A549 (cell line): ENCODE measurements around the gene MAP1LC3B2. TPM values are rescaled to one million over a fixed set of nuclear protein-coding genes. Genes with fewer than 3 reads are reported as not detected.

Experiments
- ATAC-seq, 2 experiments: fragments of 200-7000 bp in 1 of 2; fragments of >200 bp in 1 of 2; cut with Nextera tagmentation in 1 of 2; cut with Tn5 transposase in 1 of 2; 3 replicates each; pipeline versions ENCODE4 v1.8.0 to v1.9.1; 2018 to 2020; ENCODE audit warnings: mild to moderate bottlenecking in 1 of 2, moderate library complexity in 1 of 2
- CTCF ChIA-PET: fragments of 300-600 bp; sonication (Branson Sonifier 250); formaldehyde crosslinking; extraction: SDS; loops from one replicate; lab custom pipeline; 2021; ENCODE audit warnings: antibody characterized with exemption, inconsistent platforms; lab: Yijun Ruan, JAX
- POLR2A ChIA-PET: fragments of 350-600 bp; formaldehyde crosslinking; extraction: SDS; loops from one replicate; lab custom pipeline; 2021; ENCODE audit warnings: antibody characterized with exemption, inconsistent platforms; lab: Yijun Ruan, JAX
- DNase-seq, 2 experiments: peaks; one replicate each; pipeline versions ENCODE4 v3.0.0 to v3.0.0-alpha.2; 2011 to 2016; ENCODE audit warnings: low read depth in 1 of 2, low spot score in 1 of 2
- FAIRE-seq: peaks from 2 replicates; lab custom pipeline; 2011; peaks lifted over from hg19 to GRCh38; lab: Jason Lieb, UNC
- H3K27ac ChIP-seq, 2 experiments: fragments of >200 bp; sonication (Bioruptor Twin); formaldehyde crosslinking; 3 replicates each; pipeline ENCODE4 v1.5.1; 2016 to 2017
- H3K4me1 ChIP-seq: fragments of >200 bp; sonication (Bioruptor Twin); formaldehyde crosslinking; 3 replicates; pipeline ENCODE4 v1.6.1; 2016
- H3K4me2 ChIP-seq: fragments of >200 bp; sonication (Bioruptor Twin); formaldehyde crosslinking; 3 replicates; pipeline ENCODE4 v1.6.1; 2016
- H3K4me3 ChIP-seq: fragments of >200 bp; sonication (Bioruptor Twin); formaldehyde crosslinking; 3 replicates; pipeline ENCODE4 v1.5.1; 2016
- H3K9me3 ChIP-seq: fragments of >200 bp; sonication (Bioruptor Twin); formaldehyde crosslinking; 3 replicates; pipeline ENCODE4 v1.6.1; 2016
- BHLHE40 ChIP-seq: IDR thresholded peaks from 2 replicates; pipeline ENCODE4 v1.6.1; 2012; ENCODE audit warnings: low read depth, low read length, inconsistent platforms
- CEBPB ChIP-seq, 2 experiments: fragments of >200 bp in 1 of 2; sonication (Bioruptor Twin) in 1 of 2; formaldehyde crosslinking in 1 of 2; IDR thresholded peaks; 2 replicates each; pipeline ENCODE4 v1.6.1; 2012 to 2016
- CHD2 ChIP-seq: fragments of 150-350 bp; IDR thresholded peaks from 2 replicates; pipeline ENCODE4 v1.6.1; 2014; ENCODE audit warnings: low read length; ENCODE audit not compliant: partially characterized antibody
- EHF ChIP-seq: fragments of 250-450 bp; sonication (Bioruptor Pico); IDR thresholded peaks from 2 replicates; pipeline ENCODE4 v1.5.0; 2020; ENCODE audit warnings: mild to moderate bottlenecking
- EHMT2 ChIP-seq: fragments of 200-600 bp; sonication (generic); IDR thresholded peaks from 2 replicates; pipeline ENCODE4 v1.6.1; 2016; ENCODE audit warnings: antibody characterized with exemption, low read depth, mild to moderate bottlenecking, moderate library complexity
- FOSB ChIP-seq: fragments of 250-450 bp; sonication (Bioruptor Pico); IDR thresholded peaks from 2 replicates; pipeline ENCODE4 v1.5.0; 2020; ENCODE audit warnings: mild to moderate bottlenecking, moderate library complexity
- FOSL2 ChIP-seq, 2 experiments: fragments of 450-650 bp in 1 of 2; fragments of >200 bp in 1 of 2; sonication (Bioruptor Twin) in 1 of 2; formaldehyde crosslinking; IDR thresholded peaks; 2 replicates each; pipeline versions ENCODE4 v1.5.0 to v1.6.1; 2016 to 2020; ENCODE audit warnings: mild to moderate bottlenecking in 1 of 2, moderate library complexity in 1 of 2
- GATA3 ChIP-seq: IDR thresholded peaks from 2 replicates; pipeline ENCODE4 v1.6.1; 2012; ENCODE audit warnings: borderline replicate concordance
- HDAC2 ChIP-seq: fragments of 200-600 bp; sonication (generic); IDR thresholded peaks from 2 replicates; pipeline ENCODE4 v1.6.1; 2016
- HEYL ChIP-seq: fragments of 250-450 bp; sonication (Bioruptor Pico); IDR thresholded peaks from 2 replicates; pipeline ENCODE4 v1.8.0; 2021; ENCODE audit warnings: mild to moderate bottlenecking, moderate library complexity
- HOXA7 ChIP-seq: fragments of 250-450 bp; sonication (Bioruptor Pico); IDR thresholded peaks from 2 replicates; pipeline ENCODE4 v1.5.0; 2020; ENCODE audit warnings: mild to moderate bottlenecking, moderate library complexity
- HOXB5 ChIP-seq: fragments of 250-450 bp; sonication (Bioruptor Pico); IDR thresholded peaks from 2 replicates; pipeline ENCODE4 v1.5.0; 2020; ENCODE audit warnings: mild to moderate bottlenecking, moderate library complexity
- JUNB ChIP-seq: fragments of >200 bp; sonication (Bioruptor Twin); formaldehyde crosslinking; IDR thresholded peaks from 2 replicates; pipeline ENCODE4 v1.6.1; 2016
- KDM5A ChIP-seq: fragments of 200-600 bp; sonication (generic); IDR thresholded peaks from 2 replicates; pipeline ENCODE4 v1.6.1; 2016; ENCODE audit warnings: antibody characterized with exemption, mild to moderate bottlenecking
- RCOR1 ChIP-seq: fragments of 150-350 bp; IDR thresholded peaks from 2 replicates; pipeline ENCODE4 v1.6.1; 2014; ENCODE audit warnings: antibody characterized with exemption, low read length, low read depth
- SMC3 ChIP-seq: fragments of >200 bp; sonication (Bioruptor Twin); formaldehyde crosslinking; IDR thresholded peaks from 3 replicates; pipeline ENCODE4 v1.6.1; 2018; ENCODE audit warnings: inconsistent platforms
- ZFP36 ChIP-seq: fragments of 450-650 bp; IDR thresholded peaks from 2 replicates; pipeline ENCODE4 v1.6.1; 2014; ENCODE audit warnings: borderline replicate concordance; ENCODE audit not compliant: partially characterized antibody
- WGBS: methylation state at CpG from one replicate; pipeline ENCODE4 v1.1.6; 2017; ENCODE audit errors: missing lambda C conversion rate; 5-methylcytosine and 5-hydroxymethylcytosine counted together
- polyA plus RNA-seq, 4 experiments: library from polyadenylated mRNA; depleted of rRNA in 3 of 4; stranded (reverse); fragments of >200 nt; fragmentation: RNase III in 1 of 4; extraction: RNeasy Plus Mini Kit Qiagen cat#74134 plus additional on column Dnase treatment in 1 of 4; gene quantifications; 2 replicates in 3 of 4; 3 replicates in 1 of 4; pipeline ENCODE4 v1.2.3, GENCODE V29; 2011 to 2017
- TF ChIP-seq, protein P1 (sequence below): fragments of 150-350 bp; IDR thresholded peaks from 2 replicates; pipeline ENCODE4 v1.6.1; 2014; ENCODE audit warnings: low read depth, mild to moderate bottlenecking, low read length
- TF ChIP-seq, protein P2 (sequence below): IDR thresholded peaks from 2 replicates; pipeline ENCODE4 v1.6.1; 2012
- TF ChIP-seq, protein P3 (sequence below): fragments of >200 bp; sonication (Bioruptor Twin); formaldehyde crosslinking; IDR thresholded peaks from 3 replicates; pipeline ENCODE4 v1.6.1; 2016
- TF ChIP-seq, protein P4 (sequence below): IDR thresholded peaks from 2 replicates; pipeline ENCODE4 v1.6.1; 2012; ENCODE audit warnings: low read depth, borderline replicate concordance
- TF ChIP-seq, protein P5 (sequence below): fragments of >200 bp; sonication (Bioruptor Twin); formaldehyde crosslinking; IDR thresholded peaks from 2 replicates; pipeline ENCODE4 v1.6.1; 2016

MAP1LC3B2 gene
- polyA plus RNA-seq, 2 of the 4 experiments (the other 2 are of a cell fraction) = 2.1 to 2.8 TPM

DNA sequence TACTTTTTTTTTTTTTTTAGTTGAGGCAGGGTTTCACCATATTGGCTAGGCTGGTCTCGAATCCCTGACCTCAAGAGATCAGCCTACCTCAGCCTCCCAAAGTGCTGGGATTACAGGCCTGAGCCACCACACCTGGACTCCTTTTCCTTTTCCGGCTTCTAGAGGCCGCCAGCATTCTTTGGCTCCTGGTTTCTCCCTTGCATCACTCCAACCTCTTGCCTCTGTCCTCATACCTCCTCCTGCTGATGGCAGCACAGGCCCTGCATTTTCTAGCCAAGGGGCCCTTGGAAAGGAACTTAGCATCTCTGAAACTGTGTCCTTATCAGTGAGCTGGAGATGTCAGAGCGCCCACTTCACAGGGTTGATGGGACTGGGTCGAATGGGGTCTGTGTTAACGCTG lies 53.3 kb downstream of the MAP1LC3B2 start:
- ChIA-PET CTCF (interaction anchor here (2.0 kb wide), 1 partner anchor 13 kb away, joined by 9 read pairs; no protein-coding TSS in a partner anchor), POLR2A (no interaction called here)
- WGBS = 74% methylated on average over 6 of the region's 6 CpGs
- Histone ChIP-seq H3K4me1 (0 out of 3 replicates have a peak, but pooled peaks cover 12% of the 10 kb centered on the region), H3K27ac (no peak overlapping the region), H3K4me3 (no peak overlapping the region), H3K9me3 (no peaks in the 10 kb centered on the region), H3K4me2 (no peak overlapping the region)
- TF ChIP-seq EHF (CRISPR knock-in tag) = no peak
- no peak for TF ChIP-seq CHD2
- TF ChIP-seq, protein P1, sequence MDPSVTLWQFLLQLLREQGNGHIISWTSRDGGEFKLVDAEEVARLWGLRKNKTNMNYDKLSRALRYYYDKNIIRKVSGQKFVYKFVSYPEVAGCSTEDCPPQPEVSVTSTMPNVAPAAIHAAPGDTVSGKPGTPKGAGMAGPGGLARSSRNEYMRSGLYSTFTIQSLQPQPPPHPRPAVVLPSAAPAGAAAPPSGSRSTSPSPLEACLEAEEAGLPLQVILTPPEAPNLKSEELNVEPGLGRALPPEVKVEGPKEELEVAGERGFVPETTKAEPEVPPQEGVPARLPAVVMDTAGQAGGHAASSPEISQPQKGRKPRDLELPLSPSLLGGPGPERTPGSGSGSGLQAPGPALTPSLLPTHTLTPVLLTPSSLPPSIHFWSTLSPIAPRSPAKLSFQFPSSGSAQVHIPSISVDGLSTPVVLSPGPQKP = no peak
- TF ChIP-seq, protein P2, sequence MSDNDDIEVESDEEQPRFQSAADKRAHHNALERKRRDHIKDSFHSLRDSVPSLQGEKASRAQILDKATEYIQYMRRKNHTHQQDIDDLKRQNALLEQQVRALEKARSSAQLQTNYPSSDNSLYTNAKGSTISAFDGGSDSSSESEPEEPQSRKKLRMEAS = no peak
- no peak for TF ChIP-seq KDM5A
- TF ChIP-seq BHLHE40 = no peak
- TF ChIP-seq GATA3 = no peak
- TF ChIP-seq, protein P3, sequence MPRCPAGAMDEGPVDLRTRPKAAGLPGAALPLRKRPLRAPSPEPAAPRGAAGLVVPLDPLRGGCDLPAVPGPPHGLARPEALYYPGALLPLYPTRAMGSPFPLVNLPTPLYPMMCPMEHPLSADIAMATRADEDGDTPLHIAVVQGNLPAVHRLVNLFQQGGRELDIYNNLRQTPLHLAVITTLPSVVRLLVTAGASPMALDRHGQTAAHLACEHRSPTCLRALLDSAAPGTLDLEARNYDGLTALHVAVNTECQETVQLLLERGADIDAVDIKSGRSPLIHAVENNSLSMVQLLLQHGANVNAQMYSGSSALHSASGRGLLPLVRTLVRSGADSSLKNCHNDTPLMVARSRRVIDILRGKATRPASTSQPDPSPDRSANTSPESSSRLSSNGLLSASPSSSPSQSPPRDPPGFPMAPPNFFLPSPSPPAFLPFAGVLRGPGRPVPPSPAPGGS = no peak
- TF ChIP-seq HDAC2 = no peak
- TF ChIP-seq HEYL (CRISPR knock-in tag) = no peak
- no peak for TF ChIP-seq EHMT2
- ATAC-seq (no peak), FAIRE-seq (no peak), DNase-seq (no peak)

DNA sequence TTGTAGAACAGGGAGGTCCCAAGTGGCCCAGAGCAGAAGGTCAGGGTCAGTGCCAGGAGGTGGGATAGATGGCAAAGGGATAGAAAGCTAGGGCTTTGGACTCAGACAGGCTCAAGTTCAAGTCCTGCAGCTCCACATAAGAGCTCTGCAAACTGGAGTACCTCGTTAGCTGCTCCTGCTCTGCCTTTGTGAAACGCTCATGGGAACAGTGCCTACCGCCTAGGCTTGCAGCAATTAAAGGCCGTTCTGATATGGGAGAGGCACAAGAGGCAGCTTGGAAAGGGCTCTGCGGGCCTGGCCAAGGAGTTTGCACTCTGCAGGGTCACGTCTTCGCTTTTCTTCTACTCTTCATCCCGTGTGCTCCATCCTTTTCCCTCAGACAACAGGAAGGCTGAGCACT lies 54.1 kb downstream of the MAP1LC3B2 start:
- H3K4me3 ChIP-seq = no peak overlapping the region
- CTCF ChIA-PET = interaction anchor here (2.0 kb wide), 1 partner anchor 14 kb away, joined by 9 read pairs; no protein-coding TSS in a partner anchor
- FAIRE-seq = no peak

DNA sequence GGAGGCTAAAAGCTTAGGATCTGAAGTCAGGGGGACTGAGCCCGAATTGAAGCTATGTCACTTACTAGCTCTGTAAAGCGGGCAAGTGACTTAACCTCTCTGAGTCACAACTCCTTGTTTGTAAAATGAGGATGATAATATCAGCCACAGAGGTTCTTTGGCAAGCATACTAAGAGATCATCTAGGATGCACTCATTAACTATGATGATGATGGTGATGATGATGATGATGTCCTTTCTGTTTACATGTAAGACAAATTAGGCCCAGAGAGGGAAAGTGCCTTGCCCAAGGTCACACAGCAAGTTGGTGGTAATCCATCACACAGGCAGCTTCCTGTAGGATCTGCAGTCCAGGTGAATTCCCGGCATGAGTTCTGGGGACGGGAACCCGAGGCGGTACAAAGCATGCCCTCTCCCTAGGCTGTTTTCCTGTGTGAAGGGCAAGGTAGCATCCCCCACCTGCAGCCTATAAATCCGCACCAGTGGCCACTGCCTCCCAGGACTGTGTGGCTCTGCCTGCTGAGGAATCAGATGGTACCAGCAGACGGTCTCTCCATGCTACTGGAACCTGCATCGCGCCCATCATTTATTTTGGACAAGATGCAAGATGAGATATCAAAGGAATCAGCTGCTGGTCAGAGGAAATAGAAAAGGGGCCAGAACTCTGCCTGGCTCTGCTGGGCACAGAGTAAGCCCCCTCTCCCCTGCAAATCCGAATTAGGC lies 55.2 kb downstream of the MAP1LC3B2 start:
- ChIA-PET CTCF (interaction anchor here (0.6 to 2.0 kb wide), 5 partner anchors 11 to 93 kb away, joined by 3 to 9 read pairs (median 4); no protein-coding TSS in a partner anchor), POLR2A (no interaction called here)
- 0 out of 3 replicates have a peak, but pooled peaks cover 11% of the 10 kb centered on the region for H3K4me1 ChIP-seq
- H3K4me3 ChIP-seq = no peak overlapping the region
- WGBS = 68% methylated on average over 11 of the region's 11 CpGs
- FAIRE-seq = no peak
- no peak overlapping the region for H3K27ac ChIP-seq
- H3K4me2 ChIP-seq = no peak overlapping the region
- peaks cover 9% of the 10 kb centered on the region; the same call in 1 of the 3 replicates for H3K9me3 ChIP-seq
- TF ChIP-seq FOSB = no peak
- TF ChIP-seq HOXA7 (CRISPR knock-in tag) = no peak
- peak; percentile 67 for TF ChIP-seq ZFP36
- TF ChIP-seq JUNB = no peak
- no peak for TF ChIP-seq CEBPB (IDR thresholded peaks at IDR 0.05)
- no peak for ATAC-seq
- DNase-seq = no peak

More for the DNA sequence above, 54.1 kb downstream of the MAP1LC3B2 start:
- Histone ChIP-seq H3K27ac (no peak overlapping the region), H3K4me2 (no peak overlapping the region), H3K9me3 (peaks cover 4% of the 10 kb centered on the region; the same call in 1 of the 3 replicates), H3K4me1 (0 out of 3 replicates have a peak, but pooled peaks cover 12% of the 10 kb centered on the region)
- POLR2A ChIA-PET = no interaction called here
- 83% methylated on average over 8 of the region's 8 CpGs for WGBS
- ATAC-seq = no peak
- TF ChIP-seq SMC3 (no peak), ZFP36 (no peak), CHD2 (no peak), FOSL2 (IDR thresholded peaks at IDR 0.05) (no peak), FOSL2 (CRISPR knock-in tag; IDR thresholded peaks at IDR 0.05) (no peak), HOXB5 (CRISPR knock-in tag) (no peak), RCOR1 (no peak)
- TF ChIP-seq, protein P4, sequence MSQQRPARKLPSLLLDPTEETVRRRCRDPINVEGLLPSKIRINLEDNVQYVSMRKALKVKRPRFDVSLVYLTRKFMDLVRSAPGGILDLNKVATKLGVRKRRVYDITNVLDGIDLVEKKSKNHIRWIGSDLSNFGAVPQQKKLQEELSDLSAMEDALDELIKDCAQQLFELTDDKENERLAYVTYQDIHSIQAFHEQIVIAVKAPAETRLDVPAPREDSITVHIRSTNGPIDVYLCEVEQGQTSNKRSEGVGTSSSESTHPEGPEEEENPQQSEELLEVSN = no peak
- TF ChIP-seq, protein P5, sequence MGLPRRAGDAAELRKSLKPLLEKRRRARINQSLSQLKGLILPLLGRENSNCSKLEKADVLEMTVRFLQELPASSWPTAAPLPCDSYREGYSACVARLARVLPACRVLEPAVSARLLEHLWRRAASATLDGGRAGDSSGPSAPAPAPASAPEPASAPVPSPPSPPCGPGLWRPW = no peak
- TF ChIP-seq, all 56 proteins: peak for 0
- no peak for DNase-seq
